Neuron (in vitro differentiated cells): ENCODE results near the gene NOL7.

Experiments
- H2AFZ ChIP-seq: one replicate; pipeline ENCODE4 v1.6.1; 2013; ENCODE audit warnings: low read depth, mild to moderate bottlenecking, inconsistent platforms, low read length, moderate library complexity
- H3K27me3 ChIP-seq: one replicate; pipeline ENCODE4 v1.6.1; 2013; ENCODE audit warnings: low read length; ENCODE audit not compliant: insufficient read depth
- H3K36me3 ChIP-seq: one replicate; pipeline ENCODE4 v1.6.1; 2013; ENCODE audit warnings: low read length; ENCODE audit not compliant: insufficient read depth
- H3K4me1 ChIP-seq: one replicate; pipeline ENCODE4 v1.6.1; 2013; ENCODE audit warnings: low read length; ENCODE audit not compliant: insufficient read depth
- H3K4me3 ChIP-seq: 2 replicates; pipeline ENCODE4 v1.5.1; 2013; ENCODE audit warnings: mild to moderate bottlenecking, low read length, moderate library complexity
- H3K9me3 ChIP-seq: one replicate; pipeline ENCODE4 v1.6.1; 2013; ENCODE audit warnings: low read length

NOL7 gene

DNA sequence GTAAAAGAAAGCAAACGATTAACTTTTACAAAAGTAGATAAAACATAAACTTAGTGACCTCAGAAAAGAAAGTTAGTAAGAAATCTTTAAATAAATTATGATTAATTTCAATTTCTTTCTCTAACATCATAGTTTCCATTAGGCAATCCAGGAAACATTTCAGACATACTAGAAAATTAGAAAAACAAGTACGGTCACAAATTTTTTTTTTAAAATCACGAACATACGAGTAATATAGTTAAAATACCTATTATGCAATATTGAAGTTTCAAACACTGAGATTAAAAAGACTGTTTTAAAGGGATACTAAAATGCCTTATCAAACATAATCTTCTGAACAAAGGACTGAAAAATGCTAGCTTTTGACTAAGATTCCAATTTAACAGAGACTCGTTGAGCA is 26.2 kb downstream of the NOL7 start:
- no peak overlapping the region for H3K4me3 ChIP-seq
- H3K36me3 ChIP-seq = peaks cover 40% of the 10 kb centered on the region
- H3K27me3 ChIP-seq = no peaks in the 10 kb centered on the region
- no peak overlapping the region for H2AFZ ChIP-seq
- H3K9me3 ChIP-seq = no peaks in the 10 kb centered on the region
- no peaks in the 10 kb centered on the region for H3K4me1 ChIP-seq

DNA sequence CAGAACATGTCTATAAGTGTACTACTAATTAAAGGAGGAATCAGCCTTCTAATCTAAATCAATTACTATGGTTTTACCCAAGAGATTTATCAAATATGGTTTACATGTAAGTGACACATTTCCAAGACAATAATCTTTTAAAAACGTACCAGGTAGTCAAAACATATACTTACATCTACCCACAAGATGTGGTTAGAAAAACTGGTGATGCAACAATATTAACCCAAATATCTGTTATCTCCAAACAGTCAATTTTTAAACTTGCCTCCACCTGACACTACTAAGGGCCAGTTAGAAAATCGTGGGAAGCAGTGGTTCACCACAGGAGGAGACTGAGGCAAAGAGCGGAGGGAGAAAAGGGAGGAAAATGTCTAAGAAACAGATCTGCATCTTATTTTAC is 28.0 kb downstream of the NOL7 start:
- H3K4me1 ChIP-seq = no peaks in the 10 kb centered on the region
- no peak overlapping the region for H3K4me3 ChIP-seq
- peaks cover 27% of the 10 kb centered on the region for H3K36me3 ChIP-seq
- H3K27me3 ChIP-seq = no peaks in the 10 kb centered on the region
- H3K9me3 ChIP-seq = no peaks in the 10 kb centered on the region
- H2AFZ ChIP-seq = no peak overlapping the region

GRCh38 chr6:13648850-13649249 is 33.7 kb downstream of the NOL7 start:
- no peaks in the 10 kb centered on the region for H3K9me3 ChIP-seq
- peaks cover 10% of the 10 kb centered on the region for H3K36me3 ChIP-seq
- no peaks in the 10 kb centered on the region for H3K27me3 ChIP-seq
- no peak overlapping the region for H3K4me3 ChIP-seq
- no peak overlapping the region for H2AFZ ChIP-seq
- no peaks in the 10 kb centered on the region for H3K4me1 ChIP-seq

- Histone ChIP-seq H3K4me3 (no peak overlapping the region), H3K4me1 (no peaks in the 10 kb centered on the region), H3K36me3 (peaks cover 9% of the 10 kb centered on the region), H3K9me3 (no peaks in the 10 kb centered on the region), H2AFZ (no peak overlapping the region), H3K27me3 (no peaks in the 10 kb centered on the region)
Observed at GRCh38 chr6:13649393-13649792, 34.3 kb downstream of the NOL7 start.

DNA sequence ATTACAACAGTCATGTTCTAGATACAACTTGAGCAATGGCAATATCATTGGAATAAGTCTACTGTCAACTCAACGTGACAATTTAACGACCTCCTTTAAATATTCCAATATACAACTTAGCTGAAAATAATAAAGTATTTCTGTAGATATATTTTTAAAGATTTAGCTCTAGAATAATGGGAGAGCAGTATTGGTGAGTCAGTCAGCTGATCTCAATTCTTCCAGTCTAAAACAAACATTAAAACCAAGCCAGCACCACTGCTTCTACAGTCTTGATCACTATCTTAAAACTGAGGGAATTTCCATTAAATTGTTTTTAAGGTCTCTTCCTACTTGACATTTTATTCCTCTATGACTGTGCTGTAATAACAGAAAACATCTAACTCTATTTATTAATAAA is 38.2 kb downstream of the NOL7 start:
- Histone ChIP-seq H2AFZ (no peak overlapping the region), H3K4me1 (peaks cover 13% of the 10 kb centered on the region), H3K9me3 (no peaks in the 10 kb centered on the region), H3K4me3 (no peak overlapping the region), H3K36me3 (peaks cover 8% of the 10 kb centered on the region), H3K27me3 (no peaks in the 10 kb centered on the region)

DNA sequence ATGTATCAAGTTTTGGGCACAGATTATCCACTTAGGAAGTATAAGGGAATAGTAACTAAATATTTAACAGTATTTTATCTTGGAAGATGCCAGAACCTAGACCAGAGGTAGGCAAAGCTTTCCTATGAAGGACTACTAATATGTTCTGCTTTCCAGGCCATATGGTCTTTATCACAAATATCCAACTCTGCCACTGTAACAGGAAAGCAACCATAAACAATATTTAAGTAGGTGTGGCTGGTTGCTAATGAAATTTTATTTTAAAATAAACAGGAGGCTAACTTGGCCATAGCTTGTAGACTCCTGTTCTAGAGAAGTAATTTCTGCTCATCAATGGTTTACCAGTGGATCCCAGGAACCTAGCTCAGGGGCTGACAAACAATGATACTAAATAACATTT is 39.4 kb downstream of the NOL7 start:
- peaks cover 4% of the 10 kb centered on the region for H3K36me3 ChIP-seq
- H3K4me3 ChIP-seq = no peak overlapping the region
- H3K27me3 ChIP-seq = no peaks in the 10 kb centered on the region
- H3K4me1 ChIP-seq = peaks cover 13% of the 10 kb centered on the region
- no peak overlapping the region for H2AFZ ChIP-seq
- no peaks in the 10 kb centered on the region for H3K9me3 ChIP-seq

DNA sequence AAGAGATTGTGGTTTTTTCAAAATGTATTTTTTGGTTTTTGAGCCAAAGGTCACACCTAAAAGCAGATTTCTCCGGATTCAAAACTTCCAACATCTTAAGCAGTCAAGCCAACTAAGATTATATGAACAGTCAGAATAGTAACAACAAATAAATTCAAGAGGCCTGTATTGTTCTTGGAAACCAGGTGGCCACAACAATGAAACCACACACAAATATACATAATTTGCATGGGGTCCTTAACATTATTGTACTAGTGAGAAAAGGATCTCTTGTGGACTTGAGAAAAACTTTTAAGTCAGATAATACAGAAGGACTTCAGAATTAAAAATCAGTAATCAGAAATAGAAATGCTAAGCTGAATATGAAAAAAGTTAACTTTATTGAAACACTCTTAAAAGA is 40.6 kb downstream of the NOL7 start:
- Histone ChIP-seq H3K9me3 (no peaks in the 10 kb centered on the region), H3K36me3 (peaks cover 4% of the 10 kb centered on the region), H3K27me3 (no peaks in the 10 kb centered on the region), H3K4me3 (no peak overlapping the region), H2AFZ (no peak overlapping the region), H3K4me1 (peaks cover 13% of the 10 kb centered on the region)

DNA sequence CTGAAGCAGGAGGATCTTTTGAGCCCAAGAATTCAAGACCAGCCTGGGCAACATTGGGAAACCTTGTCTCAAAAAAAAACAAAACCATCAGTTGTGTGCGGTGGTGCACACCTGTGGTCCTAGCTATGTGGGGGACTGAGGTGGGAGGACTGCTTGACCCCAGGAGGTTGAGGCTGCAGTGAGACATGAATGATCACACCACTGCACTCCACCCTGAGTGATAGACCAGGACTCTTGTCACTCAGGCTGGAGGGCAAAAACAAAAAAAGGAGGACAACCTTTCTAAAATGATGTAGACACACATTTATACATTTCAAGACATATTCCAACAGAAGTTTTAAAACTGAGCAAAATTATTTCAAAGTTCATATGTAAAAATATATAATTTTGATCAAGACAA is 45.1 kb downstream of the NOL7 start:
- Histone ChIP-seq H3K27me3 (no peaks in the 10 kb centered on the region), H3K4me3 (no peak overlapping the region), H2AFZ (no peak overlapping the region)

GRCh38 chr6:13660893-13661292 is 45.8 kb downstream of the NOL7 start:
- Histone ChIP-seq H2AFZ (no peak overlapping the region), H3K36me3 (no peaks in the 10 kb centered on the region), H3K4me3 (no peak overlapping the region), H3K4me1 (peaks cover 8% of the 10 kb centered on the region), H3K9me3 (no peaks in the 10 kb centered on the region), H3K27me3 (no peaks in the 10 kb centered on the region)

More for the DNA sequence above, 45.1 kb downstream of the NOL7 start:
- peaks cover 13% of the 10 kb centered on the region for H3K4me1 ChIP-seq
- no peaks in the 10 kb centered on the region for H3K9me3 ChIP-seq
- H3K36me3 ChIP-seq = no peaks in the 10 kb centered on the region

DNA sequence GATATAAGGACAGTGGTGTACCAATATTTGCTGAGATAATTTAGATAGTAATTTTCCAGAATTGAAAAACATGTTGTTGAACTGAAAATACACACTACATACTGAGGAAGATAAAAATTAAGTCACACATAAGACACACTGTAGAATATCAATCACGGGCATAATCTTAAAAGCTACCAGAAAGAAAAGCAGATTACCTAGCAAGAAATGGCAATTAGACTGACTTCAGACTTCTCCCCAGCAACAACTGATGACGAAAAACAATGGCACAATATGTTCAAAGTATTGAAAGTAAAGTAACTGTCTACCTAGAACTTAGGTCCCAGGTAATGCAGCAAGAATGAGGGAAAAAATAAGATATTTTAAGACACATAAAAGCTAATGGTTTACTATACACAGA is 46.5 kb downstream of the NOL7 start:
- Histone ChIP-seq H3K9me3 (no peaks in the 10 kb centered on the region), H3K27me3 (no peaks in the 10 kb centered on the region), H3K4me1 (peaks cover 5% of the 10 kb centered on the region), H3K36me3 (no peaks in the 10 kb centered on the region), H2AFZ (no peak overlapping the region), H3K4me3 (no peak overlapping the region)

GRCh38 chr6:13662651-13663334 is 47.7 kb downstream of the NOL7 start:
- Histone ChIP-seq H2AFZ (no peak overlapping the region), H3K36me3 (no peaks in the 10 kb centered on the region), H3K9me3 (no peaks in the 10 kb centered on the region), H3K4me3 (no peak overlapping the region), H3K27me3 (no peaks in the 10 kb centered on the region), H3K4me1 (no peaks in the 10 kb centered on the region)

GRCh38 chr6:13663986-13664385 is 48.9 kb downstream of the NOL7 start:
- Histone ChIP-seq H3K27me3 (no peaks in the 10 kb centered on the region), H3K9me3 (no peaks in the 10 kb centered on the region), H3K4me1 (no peaks in the 10 kb centered on the region), H2AFZ (no peak overlapping the region), H3K4me3 (no peak overlapping the region), H3K36me3 (no peaks in the 10 kb centered on the region)

DNA sequence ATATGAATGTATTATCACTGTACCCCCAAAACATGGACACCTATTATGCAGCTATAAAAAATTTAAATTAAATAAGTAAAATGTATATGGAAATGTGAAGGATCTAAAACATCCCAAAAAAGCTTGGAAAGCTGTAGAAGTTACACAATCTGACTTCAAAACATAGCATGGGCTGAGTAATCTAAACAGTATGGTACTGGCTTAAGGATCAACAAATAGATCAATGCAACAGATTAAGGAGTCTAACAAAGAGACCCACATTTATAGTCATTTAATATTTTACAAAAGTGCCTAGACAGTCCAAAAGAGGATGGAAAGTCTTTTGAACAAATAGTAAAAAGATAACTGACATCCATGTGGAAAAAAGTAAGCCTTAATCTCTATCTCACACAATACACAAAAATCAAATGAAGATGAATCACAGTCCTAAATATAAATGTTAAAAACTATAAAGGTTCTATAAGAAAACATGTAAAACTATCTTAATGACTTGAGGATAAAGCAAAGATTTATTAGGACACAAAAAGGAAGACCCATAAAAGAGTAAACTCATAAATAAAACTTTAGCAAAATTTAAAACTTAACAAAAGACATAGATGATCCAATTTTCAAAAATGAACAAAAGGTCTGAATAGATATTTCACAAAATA is 49.7 kb downstream of the NOL7 start:
- Histone ChIP-seq H3K9me3 (no peaks in the 10 kb centered on the region), H3K4me1 (no peaks in the 10 kb centered on the region), H3K27me3 (no peaks in the 10 kb centered on the region), H3K36me3 (no peaks in the 10 kb centered on the region), H2AFZ (no peak overlapping the region), H3K4me3 (no peak overlapping the region)
